GM21737 (cell line): ENCODE measurements around the gene DGCR2.

Experiments
- ATAC-seq: cut with Tn5 transposase; IDR thresholded peaks from one replicate; pipeline ENCODE4 v1.9.1; 2021; ENCODE audit warnings: mild to moderate bottlenecking, moderate library complexity; ENCODE audit not compliant: unreplicated experiment

The DGCR2 gene

DNA sequence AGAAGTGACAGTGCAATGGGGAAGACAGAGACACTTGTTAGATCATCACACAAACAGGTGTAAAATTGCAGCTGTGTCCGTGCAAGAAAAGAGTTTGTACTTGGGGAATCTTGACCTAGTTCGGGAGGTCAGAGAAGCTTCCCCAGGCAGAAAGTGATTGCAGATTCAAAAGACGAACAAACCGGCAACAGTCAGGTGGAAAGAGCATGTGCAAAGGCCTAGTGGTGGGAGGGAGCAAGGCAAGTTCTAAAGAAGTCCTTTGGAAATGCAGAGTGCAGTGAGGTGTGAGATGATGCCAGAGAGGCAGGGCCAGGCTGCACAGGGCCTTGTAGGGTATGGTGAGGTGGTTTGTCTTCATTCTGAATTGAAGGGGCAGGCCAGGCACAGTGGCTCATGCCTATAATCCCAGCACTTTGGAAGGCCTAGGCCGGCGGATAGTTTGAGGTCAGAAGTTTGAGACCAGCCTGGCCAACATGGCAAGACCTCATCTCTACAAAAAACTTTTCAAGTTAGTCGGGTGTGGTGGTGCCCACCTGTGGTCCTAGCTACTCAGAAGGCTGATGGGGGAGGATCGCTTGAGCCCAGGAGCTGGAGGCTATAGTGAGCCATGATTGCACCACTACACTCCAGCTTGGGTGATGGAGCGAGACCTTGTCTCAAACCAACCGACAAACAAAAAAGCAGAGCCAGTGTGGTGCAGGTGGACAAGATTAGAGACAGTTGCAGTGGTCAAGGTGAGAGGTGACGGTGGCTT is 24.2 kb upstream of the DGCR2 start:
- ATAC-seq = no peak

DNA sequence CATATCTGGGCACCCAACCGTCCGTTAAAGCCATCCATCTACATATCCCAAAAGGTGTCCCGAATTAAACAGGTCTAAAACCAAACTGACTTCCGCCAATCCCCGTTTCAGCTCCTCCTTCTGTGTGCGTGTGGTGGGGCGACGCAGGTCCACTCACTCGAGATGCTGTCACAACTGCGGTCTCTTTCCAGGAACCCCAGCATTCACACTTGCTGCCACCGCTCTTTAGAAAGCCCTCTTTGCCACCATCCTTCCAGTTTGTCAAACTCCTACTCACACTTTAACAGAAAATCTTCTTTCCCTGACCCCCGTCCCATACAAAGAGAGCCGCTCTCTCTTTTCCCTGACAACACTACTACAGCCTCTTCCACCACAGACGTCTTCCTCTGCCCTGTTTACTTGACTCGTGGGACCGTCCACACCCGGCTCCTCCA is 21.8 kb upstream of the DGCR2 start:
- no peak for ATAC-seq

DNA sequence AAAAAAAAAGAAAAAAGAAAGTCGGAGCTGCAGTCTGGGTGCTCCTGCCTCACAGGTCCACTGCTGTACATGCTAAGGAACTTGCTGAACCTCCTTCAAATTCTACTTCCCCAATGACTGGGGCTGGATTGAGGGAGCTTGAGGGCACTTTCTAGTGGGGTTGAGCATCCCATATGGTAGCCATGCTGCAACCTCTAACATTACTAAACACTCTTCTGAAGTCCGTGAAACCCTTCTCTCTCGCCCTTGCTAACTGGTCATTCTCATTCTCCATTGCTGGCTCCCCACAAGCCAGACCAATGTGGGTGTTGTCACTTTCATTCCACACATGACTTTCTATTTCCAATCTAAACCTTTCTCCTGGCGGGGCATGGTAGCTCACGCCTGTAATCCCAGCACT is 21.0 kb upstream of the DGCR2 start:
- no peak for ATAC-seq

DNA sequence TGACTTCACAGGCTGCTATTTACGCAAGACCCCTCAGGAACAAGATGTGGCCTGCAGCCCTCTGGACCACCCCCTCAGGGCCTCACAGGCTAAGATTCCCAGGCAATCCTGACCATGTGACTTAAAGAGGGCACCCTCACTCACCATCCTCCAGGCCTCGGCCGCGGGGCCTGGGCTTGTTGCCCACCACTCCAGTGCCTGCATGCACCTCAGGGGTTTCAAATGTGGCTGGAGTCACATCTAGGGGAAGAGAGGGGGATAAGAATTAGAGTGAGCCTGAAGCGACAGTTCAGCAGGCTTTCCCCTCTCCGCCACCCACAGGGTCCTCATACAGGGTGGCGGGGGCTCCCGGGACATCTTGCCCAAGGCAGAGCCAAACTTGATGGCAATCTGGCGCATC is 20.2 kb upstream of the DGCR2 start:
- ATAC-seq = no peak

DNA sequence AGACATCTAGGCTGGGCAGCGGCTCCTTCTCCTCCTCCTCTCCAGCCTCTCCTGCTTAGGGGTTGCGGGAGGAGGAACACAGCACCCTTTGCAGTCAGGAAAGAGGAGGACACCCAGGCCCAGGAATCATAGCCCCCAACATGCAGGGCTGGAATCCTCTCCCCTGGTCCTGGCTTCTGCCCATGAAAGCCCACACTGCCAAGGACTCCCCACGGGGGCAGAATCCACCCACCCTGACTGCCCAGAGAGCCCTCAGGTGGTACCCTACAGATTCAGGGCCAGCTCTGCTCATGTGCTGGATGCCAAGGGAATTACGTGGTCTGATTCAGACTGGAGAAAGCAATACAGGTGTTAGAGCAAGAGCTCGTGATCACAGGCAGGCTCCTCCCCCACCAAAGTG is 17.8 kb upstream of the DGCR2 start:
- no peak for ATAC-seq

DNA sequence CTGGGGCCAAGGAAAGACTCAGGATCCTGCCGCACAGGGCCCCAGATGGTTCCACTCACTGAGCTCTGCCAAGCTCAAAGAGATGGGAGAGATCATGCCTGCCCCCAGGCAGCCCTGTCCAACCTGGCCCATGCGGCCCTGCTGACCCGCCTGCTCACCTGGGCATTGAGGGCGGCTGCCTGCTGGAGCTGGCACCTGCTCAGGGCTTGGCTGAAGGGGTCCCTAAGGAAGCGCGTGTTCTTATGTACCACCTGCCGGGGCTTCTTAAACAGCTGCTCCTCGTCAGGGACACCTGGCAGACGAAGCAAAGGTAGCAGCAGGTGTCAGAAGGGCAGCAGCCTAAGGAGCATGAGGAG is 16.8 kb upstream of the DGCR2 start:
- ATAC-seq = no peak

DNA sequence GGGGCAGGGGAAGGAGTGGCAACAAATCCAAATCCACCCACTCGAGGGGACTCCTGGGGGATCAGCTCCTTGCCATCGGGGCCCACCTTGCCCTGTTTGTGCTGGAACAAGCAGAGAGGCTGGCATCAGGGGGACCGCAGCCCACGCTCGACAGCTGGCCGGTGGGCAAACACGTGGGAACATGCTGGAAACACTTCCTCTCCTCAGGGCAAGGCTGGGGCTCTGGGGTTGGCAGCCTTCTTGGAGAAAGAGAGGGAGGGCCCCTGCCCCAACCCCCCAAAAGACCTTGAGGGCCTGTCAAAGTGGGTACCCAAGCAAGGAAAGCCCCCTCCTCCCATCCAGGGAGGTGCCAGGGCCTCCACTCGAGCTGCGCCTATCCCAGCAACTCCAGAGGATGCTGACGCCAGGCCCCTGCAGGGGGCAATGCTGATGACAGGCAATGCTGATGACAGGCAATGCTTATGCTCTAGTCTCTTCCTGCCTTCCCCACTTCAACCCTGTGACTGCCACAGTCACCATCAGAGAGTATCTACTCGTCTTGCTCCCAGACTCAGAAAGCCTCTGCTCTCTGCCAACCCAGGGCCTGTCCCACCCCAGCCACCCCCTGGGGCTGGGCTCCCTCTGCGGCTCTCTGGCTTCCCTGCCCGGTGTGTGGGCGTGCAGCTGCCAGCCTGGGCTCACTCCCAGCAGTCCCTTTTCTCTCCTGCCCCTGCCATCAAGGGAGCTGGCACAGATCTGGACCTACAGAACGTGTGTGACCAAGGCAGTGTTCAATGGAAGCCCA is 16.2 kb upstream of the DGCR2 start:
- ATAC-seq = no peak

DNA sequence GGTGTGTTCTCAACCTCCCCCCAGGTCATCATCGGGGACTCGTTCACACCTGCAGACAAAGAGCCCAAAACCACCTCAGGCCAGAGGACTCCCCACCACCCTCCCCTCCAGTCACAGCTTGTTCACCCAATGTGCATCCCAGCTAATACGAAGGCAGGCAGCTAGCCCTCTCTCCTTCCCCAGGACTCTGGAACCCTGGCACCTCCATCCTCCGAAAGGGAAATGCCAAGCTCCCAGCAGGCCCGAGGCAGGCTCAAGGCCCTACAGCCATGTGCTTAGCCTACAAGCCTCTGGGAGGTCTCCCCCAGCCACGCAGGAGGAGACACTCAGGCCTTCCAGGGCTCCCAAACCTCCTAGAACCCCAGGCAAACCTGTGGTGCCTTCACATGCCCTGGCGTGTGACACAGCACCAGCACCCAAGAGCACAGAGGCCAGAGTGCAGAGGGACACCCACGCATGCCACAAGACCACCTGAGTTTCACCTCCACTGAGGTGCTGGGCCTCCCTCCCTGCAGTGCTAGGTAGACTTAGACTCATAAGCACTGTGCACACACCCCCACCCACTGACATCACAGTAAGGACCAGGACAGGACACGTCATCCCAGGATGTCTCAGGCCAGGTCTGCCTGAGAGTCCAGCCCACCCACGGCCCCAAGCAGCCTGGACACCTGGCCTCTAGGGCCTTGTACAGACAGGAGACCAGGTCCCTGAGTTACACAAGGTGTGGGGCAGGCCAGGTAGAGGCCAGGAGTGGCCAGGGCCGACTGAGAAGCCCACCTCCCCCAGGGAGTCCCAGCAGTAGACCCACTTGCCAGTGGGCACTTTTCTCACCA is 15.4 kb upstream of the DGCR2 start:
- ATAC-seq = no peak

DNA sequence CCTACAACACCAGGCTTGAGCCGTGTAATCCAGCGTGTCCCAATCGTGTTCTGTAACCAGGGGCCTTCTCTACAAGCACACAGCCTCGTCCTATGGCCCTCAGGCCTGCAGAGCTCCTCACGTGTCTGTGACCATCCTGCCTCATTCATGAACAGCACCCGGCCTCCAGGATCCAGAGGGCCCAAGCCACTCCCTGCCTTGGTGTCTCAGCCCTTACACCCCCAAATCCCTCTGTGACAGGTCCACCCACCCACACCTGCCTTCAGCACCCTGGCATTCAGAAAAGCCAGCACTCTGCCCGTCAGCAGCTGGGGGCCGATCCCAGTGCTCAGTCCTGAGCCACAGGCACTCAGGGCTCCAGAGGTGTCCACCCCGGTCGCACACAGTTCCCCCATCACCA is 14.7 kb upstream of the DGCR2 start:
- no peak for ATAC-seq

DNA sequence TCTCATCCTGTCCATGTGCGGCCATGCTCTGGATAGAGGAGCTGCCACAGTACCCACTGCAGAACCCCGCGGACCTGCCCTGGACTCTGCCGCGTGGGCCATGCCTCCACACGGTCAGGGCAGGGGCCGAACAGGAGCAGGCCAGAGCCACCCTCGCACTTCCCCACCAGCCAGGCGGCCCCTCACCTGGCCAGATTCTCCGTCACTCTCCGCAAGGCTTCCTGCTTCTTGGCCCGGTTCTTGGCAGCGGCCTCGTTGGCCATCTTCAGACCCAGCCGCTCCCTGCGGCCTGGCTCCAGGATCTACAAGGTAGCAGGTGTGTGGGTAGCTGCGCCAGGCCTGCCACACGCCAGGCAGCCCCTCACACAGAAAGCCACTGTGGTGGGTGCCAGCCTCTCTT is 12.7 kb upstream of the DGCR2 start:
- no peak for ATAC-seq

DNA sequence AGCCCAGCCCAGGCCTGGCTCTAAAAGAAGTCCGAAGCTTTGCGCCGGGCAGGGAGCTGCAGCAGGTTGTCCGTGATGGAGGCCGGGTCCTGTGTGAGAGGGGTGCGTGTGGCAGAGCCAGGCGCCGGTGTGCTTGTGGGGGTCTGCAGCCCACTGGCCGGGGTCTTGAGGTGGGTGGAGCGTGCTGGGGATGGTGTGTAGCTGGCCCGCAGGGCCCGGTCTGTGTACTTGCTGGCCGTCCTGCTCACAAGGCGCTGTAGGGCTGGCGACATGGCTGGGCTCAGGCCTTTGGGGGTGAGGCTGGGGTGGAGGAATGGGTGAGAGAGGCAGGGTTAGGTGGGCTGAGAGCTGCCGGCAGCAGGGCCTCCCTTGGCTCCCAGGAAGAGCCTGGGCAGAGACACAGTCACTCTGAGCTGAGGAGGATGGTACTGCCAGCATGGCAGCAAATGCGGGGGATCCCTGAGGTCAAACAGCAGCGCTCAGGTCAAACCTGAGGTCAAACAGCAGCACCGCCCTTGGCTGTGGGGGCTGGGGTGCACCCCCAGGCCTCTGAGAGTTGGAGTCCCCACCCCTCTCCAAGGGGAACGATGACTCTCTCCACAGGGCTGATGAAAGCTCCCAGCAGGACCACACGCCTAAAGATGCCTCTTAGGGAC is 12.1 kb upstream of the DGCR2 start:
- no peak for ATAC-seq

DNA sequence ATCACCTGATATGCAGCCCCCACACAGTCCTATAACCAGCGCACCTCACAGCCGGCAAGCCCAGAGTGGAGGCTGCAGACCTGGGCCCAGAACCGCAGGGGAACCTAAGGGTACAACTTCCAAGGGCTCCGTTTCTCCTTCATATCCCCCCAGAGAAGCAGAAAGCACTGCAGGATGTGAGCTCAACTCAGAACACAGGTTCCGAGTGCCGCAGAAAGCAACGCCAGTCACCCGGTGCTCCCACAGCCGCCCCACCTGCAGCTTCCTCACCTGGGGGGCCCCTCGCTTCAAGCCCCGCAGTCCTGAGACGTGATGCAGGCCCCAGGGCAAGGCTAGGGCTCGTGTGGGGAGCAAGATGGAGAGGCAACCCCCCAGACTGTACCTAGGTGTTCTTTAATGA is 11.3 kb upstream of the DGCR2 start:
- ATAC-seq = no peak

DNA sequence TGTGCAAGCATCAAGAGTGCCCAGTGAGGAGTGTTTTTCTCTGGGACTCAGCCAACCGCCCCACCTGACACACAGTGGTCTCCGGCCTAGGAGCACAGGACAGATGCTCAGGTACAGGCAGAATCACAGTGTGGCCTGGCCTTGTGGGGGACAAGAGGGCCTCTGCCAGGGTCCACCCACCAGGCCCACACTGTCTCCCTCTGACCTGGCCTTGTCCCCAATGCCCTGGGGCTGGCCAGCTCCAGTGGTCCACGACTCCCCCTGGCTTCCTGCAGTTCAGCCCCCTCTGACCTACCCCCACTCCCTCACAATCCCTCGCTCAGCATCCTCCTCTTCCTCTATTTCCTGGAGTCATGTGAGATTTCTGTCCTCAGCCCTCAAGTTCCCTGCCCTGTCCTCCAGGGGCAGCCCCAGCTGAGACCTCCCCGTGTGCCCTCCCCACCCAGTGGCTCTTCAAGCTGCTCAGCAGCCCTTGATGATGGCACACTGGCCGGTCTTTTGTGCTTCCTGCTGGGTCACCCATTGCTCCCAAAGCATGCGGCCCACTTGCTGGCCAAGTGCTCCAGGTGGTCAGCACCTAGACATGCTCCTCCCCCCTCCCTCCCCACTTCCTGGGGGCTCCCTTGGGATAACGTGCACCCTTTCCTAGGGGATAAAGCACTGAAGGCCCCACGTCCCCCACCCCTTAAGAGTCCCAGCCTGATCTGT is 10.6 kb upstream of the DGCR2 start:
- no peak for ATAC-seq

DNA sequence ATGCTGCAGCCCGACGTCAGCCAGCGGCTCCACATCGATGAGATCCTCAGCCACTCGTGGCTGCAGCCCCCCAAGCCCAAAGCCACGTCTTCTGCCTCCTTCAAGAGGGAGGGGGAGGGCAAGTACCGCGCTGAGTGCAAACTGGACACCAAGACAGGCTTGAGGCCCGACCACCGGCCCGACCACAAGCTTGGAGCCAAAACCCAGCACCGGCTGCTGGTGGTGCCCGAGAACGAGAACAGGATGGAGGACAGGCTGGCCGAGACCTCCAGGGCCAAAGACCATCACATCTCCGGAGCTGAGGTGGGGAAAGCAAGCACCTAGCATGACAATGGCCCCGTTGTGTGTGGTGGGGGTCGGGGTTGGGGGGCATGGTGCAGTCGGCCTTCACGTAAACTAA is 9.9 kb upstream of the DGCR2 start:
- ATAC-seq = no peak

DNA sequence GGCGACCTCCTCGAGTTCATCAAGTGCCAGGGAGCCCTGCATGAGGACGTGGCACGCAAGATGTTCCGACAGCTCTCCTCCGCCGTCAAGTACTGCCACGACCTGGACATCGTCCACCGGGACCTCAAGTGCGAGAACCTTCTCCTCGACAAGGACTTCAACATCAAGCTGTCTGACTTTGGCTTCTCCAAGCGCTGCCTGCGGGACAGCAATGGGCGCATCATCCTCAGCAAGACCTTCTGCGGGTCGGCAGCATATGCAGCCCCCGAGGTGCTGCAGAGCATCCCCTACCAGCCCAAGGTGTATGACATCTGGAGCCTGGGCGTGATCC is 9.4 kb upstream of the DGCR2 start:
- ATAC-seq = no peak

DNA sequence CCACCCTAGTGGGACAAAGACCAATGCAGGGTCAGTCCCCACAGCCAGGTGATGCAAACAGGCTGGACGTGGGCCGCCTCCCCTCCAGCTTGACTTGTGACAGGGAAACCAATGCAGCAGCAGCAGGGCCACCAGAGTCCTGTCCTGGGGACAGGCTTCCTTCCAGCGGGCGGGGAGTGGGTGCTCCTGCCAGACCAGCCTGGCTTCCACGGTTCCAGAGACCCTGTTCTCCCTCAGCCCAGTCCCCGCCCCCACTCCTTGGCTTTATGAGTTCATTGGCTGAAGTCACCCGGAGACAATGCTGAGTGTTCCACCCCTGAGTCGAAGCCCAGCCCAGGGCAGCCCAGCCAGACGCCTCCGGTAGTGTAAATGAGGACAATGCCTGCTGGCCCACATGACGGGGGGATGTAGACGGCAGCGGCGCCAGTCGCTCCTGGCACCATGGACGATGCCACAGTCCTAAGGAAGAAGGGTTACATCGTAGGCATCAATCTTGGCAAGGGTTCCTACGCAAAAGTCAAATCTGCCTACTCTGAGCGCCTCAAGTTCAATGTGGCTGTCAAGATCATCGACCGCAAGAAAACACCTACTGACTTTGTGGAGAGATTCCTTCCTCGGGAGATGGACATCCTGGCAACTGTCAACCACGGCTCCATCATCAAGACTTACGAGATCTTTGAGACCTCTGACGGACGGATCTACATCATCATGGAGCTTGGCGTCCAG is 8.9 kb upstream of the DGCR2 start, which contains the start of gene TSSK2:
TSSK2 (plus strand) TSS at position 350 of the 726 bp plus-strand sequence; CDS start at position 442, 92 bp downstream.
- ATAC-seq = no peak

DNA sequence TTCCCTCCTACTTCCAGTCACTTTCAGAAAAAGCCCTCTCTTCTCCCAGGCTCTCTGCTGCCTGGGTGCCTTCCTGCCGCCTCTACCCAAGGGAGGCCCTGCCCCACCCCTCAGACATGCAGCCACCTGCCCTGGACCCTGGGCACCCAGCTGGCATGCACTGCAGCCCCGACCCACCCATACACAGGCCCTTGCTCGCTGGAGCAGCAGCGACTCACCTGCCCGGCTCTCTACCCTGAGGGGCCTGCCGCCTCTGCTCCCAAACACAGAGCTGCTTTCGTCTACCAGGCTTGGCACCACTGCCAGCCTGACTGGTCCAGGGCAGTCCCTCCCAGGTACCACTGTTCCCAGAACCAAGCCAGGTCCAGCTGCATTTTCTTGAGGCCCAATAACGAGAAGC is 7.7 kb upstream of the DGCR2 start:
- ATAC-seq = no peak

DNA sequence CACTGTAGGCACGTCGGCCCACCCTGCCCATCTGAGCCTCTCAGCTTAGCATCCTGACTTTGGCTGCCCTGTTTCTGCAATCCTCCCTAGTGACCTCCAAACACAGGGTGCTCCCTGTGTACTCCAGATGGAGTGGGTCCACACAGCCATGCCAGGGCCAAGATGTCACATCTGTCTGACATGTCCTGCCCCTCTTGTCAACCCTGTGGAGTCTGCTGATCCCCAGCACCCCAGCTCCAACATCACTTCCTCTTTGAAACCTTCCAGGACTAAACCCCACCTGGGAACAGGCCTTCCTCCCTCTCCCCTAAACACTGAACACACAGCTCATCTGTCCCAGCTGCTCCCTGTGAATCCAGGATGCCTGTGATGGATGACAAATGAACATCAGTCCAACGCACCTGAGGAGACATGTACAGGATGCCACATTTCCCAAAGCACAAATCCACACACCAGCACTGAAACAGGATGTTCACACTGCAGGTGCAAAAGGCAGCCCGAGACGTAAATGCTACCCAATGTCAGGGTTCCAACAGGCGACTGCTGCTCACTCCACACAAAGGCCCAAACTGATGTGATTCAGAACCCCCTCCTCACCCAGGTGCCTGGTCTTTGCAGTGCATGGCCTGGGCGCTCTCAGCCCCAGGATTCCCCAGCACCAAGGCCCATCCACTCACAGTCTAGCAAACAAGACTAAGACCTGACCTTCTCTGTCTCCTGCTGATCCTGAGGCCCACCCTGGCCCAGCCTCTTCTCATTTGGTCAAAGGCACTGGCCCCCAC is 6.9 kb upstream of the DGCR2 start:
- ATAC-seq = no peak

DNA sequence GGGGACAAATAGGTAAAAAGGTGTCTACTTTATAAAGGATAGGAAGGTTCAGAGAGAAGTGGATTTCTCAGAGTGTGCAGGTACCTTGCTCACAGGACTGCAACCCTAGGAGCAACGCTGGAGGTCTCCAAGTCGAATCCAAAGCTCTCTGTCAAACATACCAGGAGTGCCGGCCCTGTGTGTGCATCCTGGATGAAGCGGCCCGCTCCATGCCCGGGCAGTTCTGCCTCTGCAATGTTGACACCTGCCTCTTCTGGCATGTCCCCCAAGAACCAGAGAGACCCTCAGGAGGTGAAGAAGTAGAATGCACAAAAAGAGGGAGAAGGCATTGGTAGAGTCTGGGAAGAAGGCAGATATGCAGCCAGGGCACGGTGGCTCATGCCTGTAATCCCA is 5.8 kb upstream of the DGCR2 start:
- ATAC-seq = no peak
